ENCODE data around the gene CEBPZ. TPM values are rescaled to one million over a fixed set of nuclear protein-coding genes. Genes with fewer than 3 reads are reported as not detected.
A peak's percentile ranks its signal among the peaks of the same experiment; 100 is the strongest.

CEBPZ gene
- total RNA-seq, 6 donors from 2014 or later = 13.5 to 58.7 (median 42.5) TPM

GRCh38 chr2:37243435-37243834 lies 12.0 kb upstream of the CEBPZ start:
- Histone ChIP-seq H3K36me3 (peaks cover 8 to 80% (median 13%) of the 10 kb centered on the region in 4 donors), H3K4me1 (peaks cover 0 to 5% (median 2%) of the 10 kb centered on the region in 4 donors), H3K27me3 (no peaks in the 10 kb centered on the region), H3K4me3 (no peak overlapping the region), H3K27ac (peak overlapping the region in 2 of 4 donors; percentile 37 to 55), H3K9me3 (no peaks in the 10 kb centered on the region)
- WGBS, 2 donors = 71 to 74% methylated on average over 4 of the region's 4 CpGs
- DNase-seq (no peak), ATAC-seq (ENCODE audit: low FRiP score in 2 of 2) (no peak)
- TF ChIP-seq EP300 (IDR thresholded peaks at IDR 0.05) = peak in 1 of 4 donors; percentile 14
- TF ChIP-seq CTCF (IDR thresholded peaks at IDR 0.05) = no peak
- no peak for TF ChIP-seq POLR2AphosphoS5 (IDR thresholded peaks at IDR 0.05)
- no peak for TF ChIP-seq POLR2A (IDR thresholded peaks at IDR 0.05)

GRCh38 chr2:37232131-37232933 lies 936 bp upstream of the CEBPZ start:
- Histone ChIP-seq H3K4me3 (peak overlapping the region; percentile 69 to 96 (median 81)), H3K9me3 (no peaks in the 10 kb centered on the region), H3K36me3 (peaks cover 0 to 34% (median 8%) of the 10 kb centered on the region in 4 donors), H3K27me3 (no peaks in the 10 kb centered on the region), H3K27ac (peak overlapping the region; percentile 91 to 98 (median 96)), H3K4me1 (peaks cover 25 to 29% (median 27%) of the 10 kb centered on the region in 4 donors)
- 20 to 22% methylated on average over 16 to 18 of the region's 18 CpGs for WGBS, 2 donors
- peak in 1 of 2 donors; percentile 27 for DNase-seq
- peak; percentile 19 to 46 for ATAC-seq (ENCODE audit: low FRiP score in 2 of 2)
- TF ChIP-seq POLR2A (IDR thresholded peaks at IDR 0.05) (no peak), EP300 (IDR thresholded peaks at IDR 0.05) (no peak), POLR2AphosphoS5 (IDR thresholded peaks at IDR 0.05) (no peak), CTCF (IDR thresholded peaks at IDR 0.05) (no peak)

- no peak for DNase-seq
- no peak for ATAC-seq (ENCODE audit: low FRiP score in 2 of 2)
- no peaks in the 10 kb centered on the region for H3K9me3 ChIP-seq
- H3K4me3 ChIP-seq = peak overlapping the region; percentile 0 to 90 (median 70)
- WGBS, 2 donors = 2 to 3% methylated on average over 8 of the region's 8 CpGs
- H3K4me1 ChIP-seq = peaks cover 25 to 29% (median 27%) of the 10 kb centered on the region in 4 donors
- H3K27ac ChIP-seq = peak overlapping the region; percentile 91 to 98 (median 96)
- TF ChIP-seq POLR2AphosphoS5 (IDR thresholded peaks at IDR 0.05) = no peak
- no peak for TF ChIP-seq EP300 (IDR thresholded peaks at IDR 0.05)
- TF ChIP-seq CTCF (IDR thresholded peaks at IDR 0.05) = no peak
- H3K36me3 ChIP-seq = peaks cover 0 to 28% (median 10%) of the 10 kb centered on the region in 4 donors
- H3K27me3 ChIP-seq = no peaks in the 10 kb centered on the region
These were observed 815 bp downstream of the CEBPZ start for GRCh38 chr2:37230581-37230980.

- Histone ChIP-seq H3K27me3 (no peaks in the 10 kb centered on the region), H3K36me3 (peaks cover 0 to 21% (median 10%) of the 10 kb centered on the region in 4 donors), H3K27ac (no peak overlapping the region), H3K9me3 (no peaks in the 10 kb centered on the region), H3K4me3 (no peak overlapping the region), H3K4me1 (peaks cover 26 to 33% (median 31%) of the 10 kb centered on the region in 4 donors)
- DNase-seq (no peak), ATAC-seq (ENCODE audit: low FRiP score in 2 of 2) (no peak)
- TF ChIP-seq POLR2A (IDR thresholded peaks at IDR 0.05) (no peak), CTCF (IDR thresholded peaks at IDR 0.05) (no peak), EP300 (IDR thresholded peaks at IDR 0.05) (no peak), POLR2AphosphoS5 (IDR thresholded peaks at IDR 0.05) (no peak)
- 93 to 99% methylated on average over 3 of the region's 3 CpGs for WGBS, 2 donors
These were observed 2.6 kb downstream of the CEBPZ start for GRCh38 chr2:37228788-37229187.

All from upper lobe of left lung (tissue), 6 donors.